Dendritic cell treated with granulocyte-macrophage colony-stimulating factor and Interleukin-4, amounts not matched to agents 40 ng/mL and 50 ng/mL, for 4 days (primary cell): ENCODE results near the gene SPAG9.
A peak's percentile ranks its signal among the peaks of the same experiment; 100 is the strongest.
"Not testable (repeated sequence)": the region's sequence is repeated elsewhere in the genome, so short reads cannot be mapped to it uniquely, and the experiment has no call there.

Experiments used
- H3K27ac Mint-ChIP-seq: one replicate; pipeline ENCODE4 v1.8.0; 2022; ENCODE audit warnings: mild to moderate bottlenecking, mixed read lengths
- H3K27me3 Mint-ChIP-seq: one replicate; pipeline ENCODE4 v1.8.0; 2022; ENCODE audit warnings: mild to moderate bottlenecking, mixed read lengths
- H3K36me3 Mint-ChIP-seq: one replicate; pipeline ENCODE4 v1.8.0; 2022; ENCODE audit warnings: low read depth, mixed read lengths
- H3K4me1 Mint-ChIP-seq: one replicate; pipeline ENCODE4 v1.8.0; 2022; ENCODE audit warnings: low read depth, mixed read lengths
- H3K4me3 Mint-ChIP-seq: one replicate; pipeline ENCODE4 v1.8.0; 2022; ENCODE audit warnings: mild to moderate bottlenecking, moderate library complexity, mixed read lengths
- H3K9me3 Mint-ChIP-seq: one replicate; pipeline ENCODE4 v1.8.0; 2022; ENCODE audit warnings: mixed read lengths
- intact Hi-C: fragments of 100-400 bp; cut with micrococcal nuclease; formaldehyde crosslinking; loops from one replicate; pipeline ENCODE4 v1.15.0; 2022

Gene SPAG9

GRCh38 chr17:51087072-51087757, 33.5 kb downstream of the SPAG9 start:
- Mint-ChIP-seq H3K4me3 (no peak overlapping the region), H3K27me3 (no peaks in the 10 kb centered on the region), H3K9me3 (no peaks in the 10 kb centered on the region), H3K36me3 (peaks cover 13% of the 10 kb centered on the region), H3K27ac (no peak overlapping the region), H3K4me1 (peaks cover 35% of the 10 kb centered on the region)
- intact Hi-C loops = no loop called here

GRCh38 chr17:51085150-51085805, 35.4 kb downstream of the SPAG9 start:
- Mint-ChIP-seq H3K27ac (no peak overlapping the region), H3K36me3 (peaks cover 22% of the 10 kb centered on the region), H3K9me3 (no peaks in the 10 kb centered on the region), H3K27me3 (no peaks in the 10 kb centered on the region), H3K4me3 (no peak overlapping the region), H3K4me1 (peaks cover 47% of the 10 kb centered on the region)
- intact Hi-C loops = no loop called here

- peaks cover 38% of the 10 kb centered on the region for H3K4me1 Mint-ChIP-seq
- intact Hi-C loops = no loop called here
Observed at GRCh38 chr17:51083981-51084380, 36.7 kb downstream of the SPAG9 start.

GRCh38 chr17:51083364-51083763, 37.3 kb downstream of the SPAG9 start:
- peaks cover 32% of the 10 kb centered on the region for H3K4me1 Mint-ChIP-seq
- H3K27ac Mint-ChIP-seq, intact Hi-C loops, H3K4me3 Mint-ChIP-seq, H3K27me3 Mint-ChIP-seq, H3K9me3 Mint-ChIP-seq: not testable (repeated sequence)
- peaks cover 21% of the 10 kb centered on the region for H3K36me3 Mint-ChIP-seq

More at GRCh38 chr17:51083981-51084380, 36.7 kb downstream of the SPAG9 start:
- H3K27me3 Mint-ChIP-seq = no peaks in the 10 kb centered on the region
- no peaks in the 10 kb centered on the region for H3K9me3 Mint-ChIP-seq
- H3K27ac Mint-ChIP-seq = no peak overlapping the region
- no peak overlapping the region for H3K4me3 Mint-ChIP-seq
- peaks cover 18% of the 10 kb centered on the region for H3K36me3 Mint-ChIP-seq

- Mint-ChIP-seq H3K4me3 (no peak overlapping the region), H3K4me1 (peaks cover 19% of the 10 kb centered on the region), H3K27me3 (no peaks in the 10 kb centered on the region)
Observed at GRCh38 chr17:51079049-51079448, 41.6 kb downstream of the SPAG9 start.

GRCh38 chr17:51078009-51078592, 42.6 kb downstream of the SPAG9 start:
- no peak overlapping the region for H3K4me3 Mint-ChIP-seq
- no peak overlapping the region for H3K27ac Mint-ChIP-seq

More at GRCh38 chr17:51079049-51079448, 41.6 kb downstream of the SPAG9 start:
- Mint-ChIP-seq H3K36me3 (peaks cover 52% of the 10 kb centered on the region), H3K27ac (peak overlapping the region; percentile 63), H3K9me3 (no peaks in the 10 kb centered on the region)
- intact Hi-C loops = no loop called here

GRCh38 chr17:51076821-51077220, 43.8 kb downstream of the SPAG9 start:
- intact Hi-C loops = no loop called here
- no peak overlapping the region for H3K27ac Mint-ChIP-seq
- peaks cover 9% of the 10 kb centered on the region for H3K4me1 Mint-ChIP-seq
- no peak overlapping the region for H3K4me3 Mint-ChIP-seq
- H3K27me3 Mint-ChIP-seq = no peaks in the 10 kb centered on the region
- peaks cover 52% of the 10 kb centered on the region for H3K36me3 Mint-ChIP-seq
- no peaks in the 10 kb centered on the region for H3K9me3 Mint-ChIP-seq

More at GRCh38 chr17:51078009-51078592, 42.6 kb downstream of the SPAG9 start:
- Mint-ChIP-seq H3K27me3 (no peaks in the 10 kb centered on the region), H3K9me3 (no peaks in the 10 kb centered on the region), H3K36me3 (peaks cover 52% of the 10 kb centered on the region), H3K4me1 (peaks cover 19% of the 10 kb centered on the region)
- intact Hi-C loops = no loop called here

- Mint-ChIP-seq H3K27ac (peak overlapping the region; percentile 13), H3K27me3 (no peaks in the 10 kb centered on the region), H3K4me3 (no peak overlapping the region), H3K4me1 (peaks cover 30% of the 10 kb centered on the region), H3K9me3 (no peaks in the 10 kb centered on the region), H3K36me3 (peaks cover 21% of the 10 kb centered on the region)
- intact Hi-C loops = no loop called here
Observed at GRCh38 chr17:51071556-51071955, 49.1 kb downstream of the SPAG9 start.

GRCh38 chr17:51065466-51065865, 55.2 kb downstream of the SPAG9 start:
- intact Hi-C loops = no loop called here
- Mint-ChIP-seq H3K4me1 (peaks cover 40% of the 10 kb centered on the region), H3K9me3 (no peaks in the 10 kb centered on the region), H3K4me3 (no peak overlapping the region), H3K36me3 (peaks cover 26% of the 10 kb centered on the region), H3K27ac (no peak overlapping the region), H3K27me3 (no peaks in the 10 kb centered on the region)

GRCh38 chr17:51064061-51064735, 56.5 kb downstream of the SPAG9 start:
- Mint-ChIP-seq H3K27ac (no peak overlapping the region), H3K27me3 (no peaks in the 10 kb centered on the region)
- intact Hi-C loops = no loop called here

GRCh38 chr17:51060396-51060795, 60.3 kb downstream of the SPAG9 start:
- peaks cover 24% of the 10 kb centered on the region for H3K4me1 Mint-ChIP-seq
- H3K4me3 Mint-ChIP-seq = no peak overlapping the region
- H3K27me3 Mint-ChIP-seq = no peaks in the 10 kb centered on the region
- H3K27ac Mint-ChIP-seq = no peak overlapping the region
- H3K9me3 Mint-ChIP-seq = no peaks in the 10 kb centered on the region
- intact Hi-C loops = no loop called here
- H3K36me3 Mint-ChIP-seq = peaks cover 27% of the 10 kb centered on the region

More at GRCh38 chr17:51064061-51064735, 56.5 kb downstream of the SPAG9 start:
- Mint-ChIP-seq H3K4me3 (no peak overlapping the region), H3K9me3 (no peaks in the 10 kb centered on the region), H3K36me3 (peaks cover 32% of the 10 kb centered on the region), H3K4me1 (peaks cover 39% of the 10 kb centered on the region)

- peaks cover 29% of the 10 kb centered on the region for H3K36me3 Mint-ChIP-seq
- intact Hi-C loops = loop anchor here (10.0 kb wide), 1 partner anchor 95 kb away; the partner anchor contains the start of gene NME1
- H3K4me1 Mint-ChIP-seq = peaks cover 24% of the 10 kb centered on the region
- no peaks in the 10 kb centered on the region for H3K9me3 Mint-ChIP-seq
- no peak overlapping the region for H3K27ac Mint-ChIP-seq
- no peaks in the 10 kb centered on the region for H3K27me3 Mint-ChIP-seq
- no peak overlapping the region for H3K4me3 Mint-ChIP-seq
Observed at GRCh38 chr17:51059781-51060180, 60.9 kb downstream of the SPAG9 start.

GRCh38 chr17:51057534-51057933, 63.1 kb downstream of the SPAG9 start:
- Mint-ChIP-seq H3K36me3 (peaks cover 22% of the 10 kb centered on the region), H3K27me3 (no peaks in the 10 kb centered on the region), H3K4me1 (peaks cover 14% of the 10 kb centered on the region), H3K27ac (peak overlapping the region; percentile 80), H3K4me3 (no peak overlapping the region), H3K9me3 (no peaks in the 10 kb centered on the region)
- intact Hi-C loops = loop anchor here (10.0 kb wide), 1 partner anchor 97 kb away; the partner anchor contains the start of gene NME1
